Liver (tissue), 9 donors: Measurements from ENCODE around the gene PYGL. TPM values are rescaled to one million over a fixed set of nuclear protein-coding genes. Genes with fewer than 3 reads are reported as not detected.

Experiments
- DNase-seq: peaks from one replicate; pipeline ENCODE4 v3.0.0-alpha.2; 2017; ENCODE audit warnings: low spot score
- H3K27ac ChIP-seq, 2 donors: one replicate each; pipeline ENCODE4 v1.7.0; 2013; ENCODE audit warnings: inconsistent platforms in 2 of 2, low read length in 2 of 2, control low read depth in 1 of 2, low read depth in 1 of 2, mild to moderate bottlenecking in 1 of 2
- H3K27me3 ChIP-seq, 4 donors: one replicate each; pipeline versions ENCODE4 v1.6.1 to v1.7.0; 2013; ENCODE audit warnings: low read length in 3 of 4, inconsistent platforms in 1 of 4, mild to moderate bottlenecking in 1 of 4, moderate library complexity in 1 of 4; ENCODE audit not compliant: control insufficient read depth in 4 of 4, insufficient read depth in 4 of 4
- H3K36me3 ChIP-seq, 4 donors: one replicate each; pipeline versions ENCODE4 v1.6.1 to v1.7.0; 2013; ENCODE audit warnings: low read length in 3 of 4, mild to moderate bottlenecking in 3 of 4, low read depth in 1 of 4, moderate library complexity in 1 of 4; ENCODE audit not compliant: control insufficient read depth in 4 of 4, insufficient read depth in 3 of 4
- H3K4me1 ChIP-seq, 4 donors: one replicate each; pipeline versions ENCODE4 v1.6.1 to v1.7.0; 2013; ENCODE audit warnings: low read length in 3 of 4, mild to moderate bottlenecking in 3 of 4, moderate library complexity in 1 of 4; ENCODE audit not compliant: control insufficient read depth in 4 of 4, insufficient read depth in 4 of 4
- H3K4me3 ChIP-seq, 3 donors: one replicate each; pipeline versions ENCODE4 v1.6.1 to v1.7.0; 2013; ENCODE audit warnings: low read length in 3 of 3, control low read depth in 1 of 3, low read depth in 1 of 3, mild to moderate bottlenecking in 1 of 3
- H3K9ac ChIP-seq, 2 donors: one replicate each; pipeline ENCODE4 v1.7.0; 2013; ENCODE audit warnings: low read length in 2 of 2, mild to moderate bottlenecking in 2 of 2, moderate library complexity in 2 of 2, control low read depth in 1 of 2, low read depth in 1 of 2
- H3K9me3 ChIP-seq, 4 donors: one replicate each; pipeline versions ENCODE4 v1.6.1 to v1.7.0; 2013; ENCODE audit warnings: low read length in 3 of 4; ENCODE audit not compliant: control insufficient read depth in 4 of 4
- FOXA2 ChIP-seq: IDR thresholded peaks from 2 replicates; pipeline ENCODE4 v1.6.1; 2016; ENCODE audit warnings: antibody characterized with exemption
- HNF4A ChIP-seq, 2 donors: conservative IDR thresholded peaks; 2 replicates each; pipeline ENCODE4 v1.6.1; 2016; ENCODE audit warnings: antibody characterized with exemption in 2 of 2, mild to moderate bottlenecking in 2 of 2
- HNF4G ChIP-seq: IDR thresholded peaks from 2 replicates; pipeline ENCODE4 v1.6.1; 2016; ENCODE audit warnings: antibody characterized with exemption
- JUND ChIP-seq, 2 donors: IDR thresholded peaks; 2 replicates each; pipeline ENCODE4 v1.6.1; 2016; ENCODE audit warnings: antibody characterized with exemption in 2 of 2
- RAD21 ChIP-seq, 2 donors: IDR thresholded peaks; 2 replicates each; pipeline ENCODE4 v1.6.1; 2016; ENCODE audit warnings: antibody characterized with exemption in 2 of 2, mild to moderate bottlenecking in 2 of 2
- SP1 ChIP-seq: IDR thresholded peaks from 2 replicates; pipeline ENCODE4 v1.6.1; 2018; ENCODE audit warnings: antibody characterized with exemption, mild to moderate bottlenecking
- TAF1 ChIP-seq: conservative IDR thresholded peaks from 2 replicates; pipeline ENCODE4 v1.6.1; 2016; ENCODE audit warnings: antibody characterized with exemption, mild to moderate bottlenecking
- YY1 ChIP-seq: IDR thresholded peaks from 2 replicates; pipeline ENCODE4 v1.6.1; 2016; ENCODE audit warnings: antibody characterized with exemption, mild to moderate bottlenecking
- ZBTB33 ChIP-seq: IDR thresholded peaks from 2 replicates; pipeline ENCODE4 v1.6.1; 2016; ENCODE audit warnings: antibody characterized with exemption
- WGBS: extraction: QIAGEN DNeasy Blood & Tissue Kit; methylation state at CpG from one replicate; pipeline ENCODE4 v1.1.7; 2013; 5-methylcytosine and 5-hydroxymethylcytosine counted together
- polyA plus RNA-seq, 2 donors: library from polyadenylated mRNA; stranded (reverse) in 1 of 2; unstranded in 1 of 2; fragments of 200-250 nt in 1 of 2; fragments of >200 nt in 1 of 2; fragmentation: Nextera tagmentation in 1 of 2; extraction: Ambion mirVana in 1 of 2; gene quantifications; one replicate each; pipeline versions ENCODE4 v1.2.1 to v1.2.3, GENCODE V29; 2013 to 2015
- total RNA-seq, 2 donors: library from RNA; depleted of rRNA; stranded (reverse); fragments of >200 nt; gene quantifications; one replicate each; pipeline ENCODE4 v1.2.3, GENCODE V29; 2014
- TF ChIP-seq, protein P1 (sequence below): IDR thresholded peaks from 2 replicates; pipeline ENCODE4 v1.6.1; 2016; ENCODE audit warnings: antibody characterized with exemption, mild to moderate bottlenecking
- TF ChIP-seq, protein P2 (sequence below): IDR thresholded peaks from 2 replicates; pipeline ENCODE4 v1.6.1; 2016; ENCODE audit warnings: antibody characterized with exemption
- donor health status: healthy.
- donor health status: healthy.
- donor health status: healthy.
- donor health status: healthy.
- donor health status: healthy.

The PYGL gene
- total and polyA plus RNA-seq, 4 donors: 53.0 to 109 (median 86.3) TPM

DNA sequence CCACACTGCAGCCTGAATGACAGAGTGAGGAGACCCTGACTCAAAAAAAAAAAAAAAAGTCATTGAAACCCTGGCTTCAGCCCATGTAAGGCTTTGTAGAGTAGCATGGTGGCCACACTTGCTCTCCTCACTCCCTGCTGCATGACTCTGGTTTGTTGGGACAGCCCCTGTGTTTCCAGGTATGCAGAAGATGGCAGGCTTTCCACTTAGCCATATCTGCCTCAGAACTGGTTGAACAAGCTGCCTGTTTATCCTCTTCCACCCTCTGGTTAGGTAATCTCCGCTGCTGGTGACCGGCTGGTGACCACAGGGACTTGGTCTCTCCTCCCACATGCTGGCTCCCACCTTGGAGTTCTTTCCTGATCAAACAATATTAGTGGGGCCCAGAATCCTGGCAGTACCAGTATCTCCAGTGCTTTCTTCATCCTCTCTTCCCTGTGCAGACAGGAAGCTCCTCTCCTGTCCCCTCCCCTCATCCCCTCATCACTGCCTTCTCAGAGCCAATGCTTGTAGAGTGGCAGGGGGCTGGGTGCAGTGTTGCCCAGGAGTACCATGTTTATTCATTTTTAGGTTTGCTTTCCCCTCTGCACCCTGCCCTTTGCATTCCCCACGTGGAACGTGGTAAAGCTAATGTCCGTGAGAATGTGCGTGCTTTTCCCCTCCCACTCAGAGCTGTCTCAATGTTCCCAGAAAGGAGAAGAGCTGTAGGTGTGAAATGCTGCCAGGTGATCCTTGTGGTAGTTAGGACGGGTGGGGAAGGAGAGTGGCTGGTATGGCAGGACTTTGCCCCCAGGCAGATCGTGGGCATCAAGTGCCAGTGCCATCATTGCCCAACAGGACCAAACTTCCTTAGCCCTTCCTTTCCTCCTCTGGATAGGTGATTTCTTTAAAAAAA, 61.1 kb downstream of the PYGL start:
- no peak overlapping the region for H3K4me3 ChIP-seq
- no peaks in the 10 kb centered on the region for H3K4me1 ChIP-seq
- no peaks in the 10 kb centered on the region for H3K27me3 ChIP-seq
- peaks cover 0 to 3% (median 0%) of the 10 kb centered on the region in 4 donors for H3K36me3 ChIP-seq
- 73% methylated on average over 8 of the region's 8 CpGs for WGBS
- H3K9ac ChIP-seq: no peak overlapping the region
- DNase-seq: no peak
- TF ChIP-seq HNF4A (conservative IDR thresholded peaks at IDR 0.05) (no peak), SP1 (no peak), TAF1 (no peak), YY1 (no peak)
- TF ChIP-seq, protein P1, sequence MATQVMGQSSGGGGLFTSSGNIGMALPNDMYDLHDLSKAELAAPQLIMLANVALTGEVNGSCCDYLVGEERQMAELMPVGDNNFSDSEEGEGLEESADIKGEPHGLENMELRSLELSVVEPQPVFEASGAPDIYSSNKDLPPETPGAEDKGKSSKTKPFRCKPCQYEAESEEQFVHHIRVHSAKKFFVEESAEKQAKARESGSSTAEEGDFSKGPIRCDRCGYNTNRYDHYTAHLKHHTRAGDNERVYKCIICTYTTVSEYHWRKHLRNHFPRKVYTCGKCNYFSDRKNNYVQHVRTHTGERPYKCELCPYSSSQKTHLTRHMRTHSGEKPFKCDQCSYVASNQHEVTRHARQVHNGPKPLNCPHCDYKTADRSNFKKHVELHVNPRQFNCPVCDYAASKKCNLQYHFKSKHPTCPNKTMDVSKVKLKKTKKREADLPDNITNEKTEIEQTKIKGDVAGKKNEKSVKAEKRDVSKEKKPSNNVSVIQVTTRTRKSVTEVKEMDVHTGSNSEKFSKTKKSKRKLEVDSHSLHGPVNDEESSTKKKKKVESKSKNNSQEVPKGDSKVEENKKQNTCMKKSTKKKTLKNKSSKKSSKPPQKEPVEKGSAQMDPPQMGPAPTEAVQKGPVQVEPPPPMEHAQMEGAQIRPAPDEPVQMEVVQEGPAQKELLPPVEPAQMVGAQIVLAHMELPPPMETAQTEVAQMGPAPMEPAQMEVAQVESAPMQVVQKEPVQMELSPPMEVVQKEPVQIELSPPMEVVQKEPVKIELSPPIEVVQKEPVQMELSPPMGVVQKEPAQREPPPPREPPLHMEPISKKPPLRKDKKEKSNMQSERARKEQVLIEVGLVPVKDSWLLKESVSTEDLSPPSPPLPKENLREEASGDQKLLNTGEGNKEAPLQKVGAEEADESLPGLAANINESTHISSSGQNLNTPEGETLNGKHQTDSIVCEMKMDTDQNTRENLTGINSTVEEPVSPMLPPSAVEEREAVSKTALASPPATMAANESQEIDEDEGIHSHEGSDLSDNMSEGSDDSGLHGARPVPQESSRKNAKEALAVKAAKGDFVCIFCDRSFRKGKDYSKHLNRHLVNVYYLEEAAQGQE: no peak
- TF ChIP-seq, protein P2, sequence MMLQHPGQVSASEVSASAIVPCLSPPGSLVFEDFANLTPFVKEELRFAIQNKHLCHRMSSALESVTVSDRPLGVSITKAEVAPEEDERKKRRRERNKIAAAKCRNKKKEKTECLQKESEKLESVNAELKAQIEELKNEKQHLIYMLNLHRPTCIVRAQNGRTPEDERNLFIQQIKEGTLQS: no peak
- H3K9me3 ChIP-seq: no peaks in the 10 kb centered on the region
- no peak overlapping the region for H3K27ac ChIP-seq

DNA sequence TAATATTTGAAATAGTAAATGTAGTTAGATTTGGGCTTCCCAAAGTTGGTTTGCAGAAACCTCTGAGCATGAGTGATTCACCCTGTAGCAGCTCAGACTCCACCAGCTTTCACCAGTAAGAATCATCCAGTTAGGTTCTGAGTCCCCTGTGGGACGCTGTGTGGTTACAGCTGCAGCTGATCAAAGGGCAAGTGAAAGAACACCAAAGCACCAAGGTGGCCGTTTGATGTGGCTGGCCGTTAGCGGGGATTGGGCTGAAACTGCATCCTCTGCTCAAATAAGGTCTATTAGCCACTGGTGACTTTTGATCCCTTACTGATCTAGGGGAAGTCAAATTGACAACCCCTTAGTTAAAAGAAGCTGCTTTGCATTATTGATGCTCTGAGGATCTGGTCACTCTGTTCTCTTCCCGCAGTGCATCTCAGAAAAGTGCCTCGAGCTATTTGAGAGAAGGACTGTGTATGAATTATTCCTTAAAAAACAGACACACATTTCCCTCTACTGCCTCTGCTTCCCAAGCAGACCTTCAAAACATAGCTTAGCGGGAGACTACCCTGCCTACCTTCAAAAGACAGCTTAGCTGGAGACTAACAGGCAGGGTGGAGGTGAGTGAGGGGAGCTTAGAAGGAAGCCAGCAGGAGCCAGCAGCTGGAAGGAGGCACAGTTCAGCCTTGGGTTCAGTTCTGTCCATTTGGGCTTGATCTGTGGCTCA, 68.8 kb downstream of the PYGL start:
- WGBS: 33% methylated on average over 7 of the region's 7 CpGs
- no peak for DNase-seq
- H3K9ac ChIP-seq: no peak overlapping the region
- no peak overlapping the region for H3K27ac ChIP-seq
- H3K27me3 ChIP-seq: peaks cover 0 to 7% (median 5%) of the 10 kb centered on the region in 4 donors
- H3K36me3 ChIP-seq: no peaks in the 10 kb centered on the region
- H3K4me3 ChIP-seq: no peak overlapping the region
- H3K4me1 ChIP-seq: peaks cover 0 to 5% (median 2%) of the 10 kb centered on the region in 4 donors
- no peaks in the 10 kb centered on the region for H3K9me3 ChIP-seq
- no peak for TF ChIP-seq SP1
- TF ChIP-seq, protein P1: no peak
- TF ChIP-seq ZBTB33: no peak
- TF ChIP-seq JUND (IDR thresholded peaks at IDR 0.05): no peak
- no peak for TF ChIP-seq RAD21 (IDR thresholded peaks at IDR 0.05)
- no peak for TF ChIP-seq HNF4G
- TF ChIP-seq FOXA2: no peak
- no peak for TF ChIP-seq TAF1
